ENCODE data around the gene LIMS2. TPM values are rescaled to one million over a fixed set of nuclear protein-coding genes. Genes with fewer than 3 reads are reported as not detected.
A peak's percentile ranks its signal among the peaks of the same experiment; 100 is the strongest.

LIMS2 gene
- total RNA-seq, 1 donor from 2014 or later = 6.2 TPM

GRCh38 chr2:127670055-127670956, 5.0 kb downstream of the LIMS2 start:
- Mint-ChIP-seq H3K36me3 (ENCODE audit: insufficient read depth) (no peaks in the 10 kb centered on the region), H3K4me1 (ENCODE audit: low read depth) (peaks cover 4% of the 10 kb centered on the region), H3K27me3 (peaks cover 68% of the 10 kb centered on the region), H3K4me3 (ENCODE audit: low read depth) (no peak overlapping the region), H3K27ac (no peak overlapping the region), H3K9me3 (ENCODE audit: low read depth) (no peaks in the 10 kb centered on the region)
- DNase-seq (ENCODE audit: low spot score, unreplicated experiment) = no peak
- no peak for TF ChIP-seq CTCF (IDR thresholded peaks at IDR 0.05; ENCODE audit: unreplicated experiment)

- H3K36me3 Mint-ChIP-seq (ENCODE audit: insufficient read depth) = no peaks in the 10 kb centered on the region
- no peak overlapping the region for H3K4me3 Mint-ChIP-seq (ENCODE audit: low read depth)
- peaks cover 73% of the 10 kb centered on the region for H3K27me3 Mint-ChIP-seq
- TF ChIP-seq CTCF (IDR thresholded peaks at IDR 0.05; ENCODE audit: unreplicated experiment) = no peak
- no peaks in the 10 kb centered on the region for H3K4me1 Mint-ChIP-seq (ENCODE audit: low read depth)
- no peaks in the 10 kb centered on the region for H3K9me3 Mint-ChIP-seq (ENCODE audit: low read depth)
- no peak for DNase-seq (ENCODE audit: low spot score, unreplicated experiment)
- H3K27ac Mint-ChIP-seq = no peak overlapping the region
These were observed 6.3 kb downstream of the LIMS2 start for GRCh38 chr2:127669056-127669455.

- peaks cover 46% of the 10 kb centered on the region for H3K27me3 Mint-ChIP-seq
- H3K27ac Mint-ChIP-seq = no peak overlapping the region
- no peak overlapping the region for H3K4me3 Mint-ChIP-seq (ENCODE audit: low read depth)
- no peak for TF ChIP-seq CTCF (IDR thresholded peaks at IDR 0.05; ENCODE audit: unreplicated experiment)
- peaks cover 9% of the 10 kb centered on the region for H3K4me1 Mint-ChIP-seq (ENCODE audit: low read depth)
- no peaks in the 10 kb centered on the region for H3K9me3 Mint-ChIP-seq (ENCODE audit: low read depth)
- DNase-seq (ENCODE audit: low spot score, unreplicated experiment) = no peak
- no peaks in the 10 kb centered on the region for H3K36me3 Mint-ChIP-seq (ENCODE audit: insufficient read depth)
These were observed 9.9 kb downstream of the LIMS2 start for GRCh38 chr2:127665267-127665893.

GRCh38 chr2:127664895-127665225, 10.5 kb downstream of the LIMS2 start:
- no peak overlapping the region for H3K27ac Mint-ChIP-seq
- DNase-seq (ENCODE audit: low spot score, unreplicated experiment) = no peak
- TF ChIP-seq CTCF (IDR thresholded peaks at IDR 0.05; ENCODE audit: unreplicated experiment) = no peak
- peak overlapping the region; percentile 19 for H3K4me3 Mint-ChIP-seq (ENCODE audit: low read depth)
- no peaks in the 10 kb centered on the region for H3K36me3 Mint-ChIP-seq (ENCODE audit: insufficient read depth)
- H3K9me3 Mint-ChIP-seq (ENCODE audit: low read depth) = no peaks in the 10 kb centered on the region
- H3K27me3 Mint-ChIP-seq = peaks cover 41% of the 10 kb centered on the region
- peaks cover 9% of the 10 kb centered on the region for H3K4me1 Mint-ChIP-seq (ENCODE audit: low read depth)

- no peaks in the 10 kb centered on the region for H3K9me3 Mint-ChIP-seq (ENCODE audit: low read depth)
- H3K27ac Mint-ChIP-seq = no peak overlapping the region
- H3K4me1 Mint-ChIP-seq (ENCODE audit: low read depth) = peaks cover 9% of the 10 kb centered on the region
- peaks cover 41% of the 10 kb centered on the region for H3K27me3 Mint-ChIP-seq
- H3K4me3 Mint-ChIP-seq (ENCODE audit: low read depth) = peak overlapping the region; percentile 66
- no peaks in the 10 kb centered on the region for H3K36me3 Mint-ChIP-seq (ENCODE audit: insufficient read depth)
- TF ChIP-seq CTCF (IDR thresholded peaks at IDR 0.05; ENCODE audit: unreplicated experiment) = no peak
- DNase-seq (ENCODE audit: low spot score, unreplicated experiment) = no peak
These were observed 11.1 kb downstream of the LIMS2 start for GRCh38 chr2:127664065-127664894.
